Measurements from ENCODE around the gene CD79B.
A peak's percentile ranks its signal among the peaks of the same experiment; 100 is the strongest.
"Not testable (repeated sequence)": the region's sequence is repeated elsewhere in the genome, so short reads cannot be mapped to it uniquely, and the experiment has no call there.

CD79B gene

DNA sequence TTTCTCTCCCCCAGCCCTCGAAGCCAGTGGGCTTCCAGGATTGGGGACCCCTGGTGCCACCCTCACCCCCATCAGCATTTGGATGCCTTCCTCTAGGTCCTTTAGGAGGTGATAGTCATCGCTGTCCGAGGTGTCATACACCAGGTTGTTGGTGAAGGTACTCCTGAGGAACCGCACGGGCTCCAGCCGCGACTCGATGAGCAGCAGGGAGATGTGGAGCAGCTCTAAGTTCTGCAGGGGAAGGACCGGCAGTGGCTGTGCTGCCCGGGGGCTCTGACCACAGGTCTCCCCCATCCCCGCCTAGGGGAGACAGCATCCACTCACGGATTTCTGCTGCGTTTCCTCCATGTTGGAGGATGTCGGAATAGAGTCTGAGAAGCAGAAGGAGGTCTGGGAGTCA lies 22.0 kb downstream of the CD79B start:
- DNase-seq (ENCODE audit: low spot score): no peak

DNA sequence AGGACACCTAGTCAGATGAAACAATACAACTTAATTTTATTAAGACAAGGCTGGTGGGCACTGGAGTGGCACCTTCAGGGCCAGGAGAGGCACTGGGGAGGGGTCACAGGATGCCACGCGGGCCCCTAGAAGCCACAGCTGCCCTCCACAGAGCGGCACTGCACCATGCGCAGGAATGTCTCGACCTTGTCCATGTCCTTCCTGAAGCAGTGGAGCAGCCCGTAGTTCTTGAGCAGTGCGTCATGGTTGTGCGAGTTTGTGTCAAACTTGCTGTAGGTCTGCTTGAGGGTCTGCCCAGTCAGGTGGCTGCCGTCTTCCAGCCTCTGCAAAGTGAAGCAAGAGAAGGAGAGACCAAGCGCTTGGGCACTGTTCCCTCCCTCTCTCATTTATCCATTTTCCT lies 22.5 kb downstream of the CD79B start:
- DNase-seq (ENCODE audit: low spot score): not testable (repeated sequence)

DNA sequence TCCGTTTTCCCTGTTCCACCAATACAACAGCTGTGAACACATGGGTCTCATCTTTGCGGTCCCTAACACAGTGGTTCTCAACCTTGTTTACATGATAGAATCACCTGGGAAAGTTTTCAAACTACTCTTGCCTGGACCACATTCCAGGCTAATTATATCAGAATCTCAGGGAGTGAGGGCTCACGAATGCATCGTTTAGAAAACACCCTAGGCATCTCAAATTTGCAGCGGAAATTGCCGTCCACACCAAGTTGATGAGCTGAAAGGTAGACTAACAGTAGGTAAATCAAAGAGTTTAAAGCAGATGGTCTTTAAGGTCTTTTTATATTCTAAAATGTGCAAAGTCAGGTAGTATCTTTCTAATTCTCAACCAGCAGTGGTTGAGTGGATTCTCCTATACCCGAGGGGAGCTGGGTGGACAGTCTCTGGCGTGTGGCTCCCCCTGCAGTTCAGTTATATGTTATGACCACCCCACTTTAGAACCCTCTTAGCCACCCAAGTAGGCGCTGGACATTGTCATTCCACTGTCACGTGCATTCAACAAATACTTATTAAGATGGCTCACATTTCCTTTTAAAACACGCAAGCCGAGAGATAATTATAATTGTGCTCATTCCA lies 24.9 kb downstream of the CD79B start:
- not testable (repeated sequence) for DNase-seq (ENCODE audit: low spot score)

DNA sequence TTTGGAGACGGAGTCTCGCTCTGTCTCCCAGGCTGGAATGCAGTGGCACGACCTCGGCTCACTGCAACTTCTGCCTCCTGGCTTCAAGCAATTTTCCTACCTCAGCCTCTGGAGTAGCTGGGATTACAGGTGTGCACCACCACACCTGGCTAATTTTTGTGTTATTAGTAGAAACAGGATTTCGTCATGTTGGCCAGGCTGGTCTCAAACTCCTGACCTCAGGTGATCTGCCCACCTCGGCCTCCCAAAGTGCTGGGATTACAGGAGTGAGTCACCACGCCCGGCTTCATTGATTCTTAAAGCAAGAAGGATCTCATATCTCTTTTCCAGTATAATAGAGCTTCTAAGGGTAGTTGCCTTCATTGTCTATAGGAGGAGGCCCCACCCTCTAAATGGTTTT lies 27.3 kb downstream of the CD79B start:
- not testable (repeated sequence) for DNase-seq (ENCODE audit: low spot score)

DNA sequence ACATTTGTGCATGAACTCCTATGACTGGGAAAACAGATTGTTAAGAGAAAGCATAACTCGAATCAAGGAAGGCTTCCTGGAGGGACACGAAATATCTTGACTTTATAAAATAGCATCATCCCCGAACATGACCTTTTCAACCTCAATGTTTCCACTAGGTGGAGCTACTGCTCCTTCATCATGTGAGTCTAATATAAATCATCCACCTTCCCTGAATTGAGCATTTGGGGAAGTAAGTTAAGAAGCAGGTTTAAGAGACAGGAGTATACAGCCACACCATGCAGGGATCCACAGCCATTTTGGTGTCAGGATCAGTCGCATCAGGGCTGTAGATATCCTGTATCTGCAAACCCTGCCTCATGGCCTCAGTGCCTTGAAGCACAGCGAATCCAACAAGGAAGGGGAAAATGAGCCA lies 28.3 kb downstream of the CD79B start:
- DNase-seq (ENCODE audit: low spot score): not testable (repeated sequence)

DNA sequence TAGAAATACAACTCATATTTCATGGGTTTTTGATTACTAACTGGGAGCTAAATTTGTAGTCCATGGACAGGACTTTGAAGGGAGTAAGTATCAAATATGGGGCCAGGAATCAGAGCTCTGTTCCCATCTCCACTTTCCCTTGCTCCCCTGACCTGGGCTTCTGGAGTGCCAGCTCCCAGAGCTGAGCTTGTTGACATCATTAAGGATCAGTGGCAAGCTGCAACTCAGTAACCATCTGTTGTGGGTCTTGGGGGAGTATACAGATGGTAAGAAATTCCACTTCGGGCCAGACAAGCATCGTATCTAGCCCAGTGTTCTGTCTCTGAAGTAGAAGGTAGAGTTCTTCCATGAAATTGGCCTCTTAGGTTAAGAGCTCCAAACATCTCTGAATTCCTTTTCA lies 30.2 kb downstream of the CD79B start:
- not testable (repeated sequence) for DNase-seq (ENCODE audit: low spot score)

DNA sequence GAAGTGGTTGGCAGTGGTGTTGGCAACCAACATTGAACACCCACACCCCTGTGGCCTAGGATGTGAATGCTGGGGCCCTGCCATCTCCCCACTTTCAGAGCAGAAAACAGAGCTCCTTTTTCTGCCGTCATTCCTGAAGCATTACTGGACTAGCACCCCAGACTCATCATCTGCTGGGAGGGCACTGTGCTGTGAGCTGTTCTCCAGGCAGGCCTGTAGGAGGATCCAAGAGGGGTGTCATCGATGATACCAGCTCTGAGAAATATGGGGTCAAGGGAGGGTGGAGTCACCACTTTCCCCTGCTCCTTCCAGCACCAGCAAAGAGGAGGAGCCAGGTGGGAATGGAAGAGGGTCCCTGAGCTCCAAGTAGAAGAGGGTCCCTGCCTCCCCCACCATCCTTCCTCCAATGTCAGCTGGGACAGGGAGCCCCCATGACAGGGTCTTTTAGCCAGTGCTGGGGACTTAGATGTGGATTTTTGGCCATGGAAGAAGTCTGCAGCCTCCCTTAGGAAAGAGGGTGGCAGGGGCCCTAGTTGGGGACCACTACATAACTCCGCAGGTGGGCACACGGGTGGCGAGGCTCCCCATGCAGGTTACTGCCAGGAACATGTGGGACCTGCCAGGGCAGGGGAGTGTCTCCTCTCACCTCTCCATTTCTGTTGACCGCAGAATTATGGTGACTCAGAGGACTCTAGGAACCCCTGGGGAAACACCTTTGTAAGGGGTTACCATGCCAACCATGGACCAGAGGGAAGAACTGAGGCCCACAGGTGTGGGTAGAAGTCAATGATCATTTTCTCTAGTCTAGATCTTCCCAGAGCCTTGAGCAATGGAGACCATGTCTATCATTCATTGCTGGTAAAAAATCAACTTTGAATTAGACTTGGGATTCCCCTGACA lies 33.0 kb downstream of the CD79B start:
- not testable (repeated sequence) for DNase-seq (ENCODE audit: low spot score)

DNA sequence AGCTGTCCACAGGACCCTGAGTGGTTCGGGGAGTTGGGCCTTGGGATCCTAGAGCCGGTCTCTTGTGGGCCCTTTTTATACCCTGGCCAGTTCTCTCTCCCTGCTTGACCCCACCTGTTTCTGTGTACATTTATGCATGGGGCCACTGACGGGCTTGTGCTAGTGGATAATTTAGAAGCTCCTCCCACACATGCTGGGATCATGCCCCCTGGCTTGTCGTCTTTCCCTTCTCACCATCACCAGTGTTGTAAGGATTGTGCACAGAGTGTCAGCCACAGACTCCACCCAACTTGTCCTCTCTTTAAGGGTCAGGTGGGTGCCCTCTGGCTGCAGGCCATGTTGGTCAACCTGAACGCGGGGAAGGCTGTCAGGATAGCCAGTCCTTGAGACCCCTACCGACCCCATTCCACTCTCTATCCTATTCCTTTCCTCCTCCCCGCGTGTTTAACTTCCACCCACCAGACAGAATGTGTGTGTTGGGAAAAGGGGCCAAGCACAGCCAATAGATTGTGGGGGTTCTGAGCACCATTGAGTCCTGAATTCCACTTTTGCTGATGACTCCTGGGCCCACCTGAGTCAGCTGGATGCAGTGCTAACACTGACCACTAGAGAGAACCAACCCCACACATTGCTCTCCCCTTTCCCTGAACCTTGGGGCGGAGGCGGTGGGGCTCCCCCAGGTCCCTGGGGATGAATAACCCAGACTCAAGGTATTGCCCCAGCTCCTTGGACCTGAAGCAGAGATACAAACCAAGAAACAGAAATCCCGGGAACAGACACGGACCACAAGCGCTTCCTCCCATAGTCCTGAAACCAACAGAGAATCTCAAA lies 35.4 kb downstream of the CD79B start, which contains the start of gene CSH1:
CSH1 (minus strand) TSS at position 51 of the 831 bp plus-strand sequence. CDS start 63 bp downstream, outside the sequence.
- DNase-seq (ENCODE audit: low spot score): not testable (repeated sequence)

DNA sequence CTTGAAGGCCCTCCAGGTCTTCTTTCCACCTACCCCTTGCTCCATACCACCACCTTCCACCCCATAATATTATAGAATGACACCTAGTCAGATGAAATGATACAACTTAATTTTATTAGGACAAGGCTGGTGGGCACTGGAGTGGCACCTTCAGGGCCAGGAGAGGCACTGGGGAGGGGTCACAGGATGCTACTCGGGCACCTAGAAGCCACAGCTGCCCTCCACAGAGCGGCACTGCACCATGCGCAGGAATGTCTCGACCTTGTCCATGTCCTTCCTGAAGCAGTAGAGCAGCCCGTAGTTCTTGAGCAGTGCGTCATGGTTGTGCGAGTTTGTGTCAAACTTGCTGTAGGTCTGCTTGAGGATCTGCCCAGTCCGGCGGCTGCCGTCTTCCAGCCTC lies 37.3 kb downstream of the CD79B start:
- DNase-seq (ENCODE audit: low spot score): not testable (repeated sequence)

DNA sequence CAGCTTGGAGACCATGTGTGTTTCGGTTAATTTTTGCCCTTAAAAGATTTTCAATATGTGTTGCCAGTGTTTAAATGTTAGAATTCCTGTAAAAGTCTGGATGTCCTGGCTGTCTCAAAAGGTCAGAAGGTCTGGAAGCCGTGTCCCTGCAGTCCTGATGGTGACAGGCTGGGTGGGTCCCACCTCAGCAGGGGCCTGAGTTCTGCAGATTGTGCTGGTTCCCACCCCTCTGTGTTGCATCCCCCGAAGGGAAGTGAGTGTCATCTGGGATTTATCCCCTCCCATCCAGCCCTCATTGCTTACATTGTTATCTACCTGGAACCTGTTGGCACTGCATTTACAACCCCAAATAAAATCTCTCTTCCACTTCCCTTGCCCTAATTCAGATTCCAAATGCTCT lies 38.1 kb downstream of the CD79B start:
- not testable (repeated sequence) for DNase-seq (ENCODE audit: low spot score)

DNA sequence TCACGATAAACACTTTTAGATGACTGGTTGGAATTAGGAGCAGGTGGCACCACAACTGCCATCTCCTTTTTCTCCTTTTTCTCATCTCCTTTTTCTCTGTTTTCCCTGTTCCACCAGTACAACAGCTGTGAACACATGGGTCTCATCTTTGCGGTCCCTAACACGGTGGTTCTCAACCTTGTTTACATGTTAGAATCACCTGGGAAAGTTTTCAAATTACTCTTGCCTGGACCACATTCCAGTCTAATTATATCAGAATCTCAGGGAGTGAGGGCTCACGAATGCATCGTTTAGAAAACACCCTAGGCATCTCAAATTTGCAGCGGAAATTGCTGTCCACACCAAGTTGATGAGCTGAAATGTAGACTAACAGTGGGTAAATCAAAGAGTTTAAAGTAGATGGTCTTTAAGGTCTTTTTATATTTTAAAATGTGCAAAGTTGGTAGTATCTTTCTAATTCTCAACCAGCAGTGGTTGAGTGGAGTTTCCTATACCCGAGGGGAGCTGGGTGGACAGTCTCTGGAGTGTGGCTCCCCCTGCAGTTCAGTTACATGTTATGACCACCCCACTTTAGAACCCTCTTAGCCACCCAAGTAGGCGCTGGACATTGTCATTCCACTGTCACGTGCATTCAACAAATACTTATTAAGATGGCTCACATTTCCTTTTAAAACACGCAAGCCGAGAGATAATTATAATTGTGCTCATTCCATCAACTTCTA lies 39.7 kb downstream of the CD79B start:
- not testable (repeated sequence) for DNase-seq (ENCODE audit: low spot score)

DNA sequence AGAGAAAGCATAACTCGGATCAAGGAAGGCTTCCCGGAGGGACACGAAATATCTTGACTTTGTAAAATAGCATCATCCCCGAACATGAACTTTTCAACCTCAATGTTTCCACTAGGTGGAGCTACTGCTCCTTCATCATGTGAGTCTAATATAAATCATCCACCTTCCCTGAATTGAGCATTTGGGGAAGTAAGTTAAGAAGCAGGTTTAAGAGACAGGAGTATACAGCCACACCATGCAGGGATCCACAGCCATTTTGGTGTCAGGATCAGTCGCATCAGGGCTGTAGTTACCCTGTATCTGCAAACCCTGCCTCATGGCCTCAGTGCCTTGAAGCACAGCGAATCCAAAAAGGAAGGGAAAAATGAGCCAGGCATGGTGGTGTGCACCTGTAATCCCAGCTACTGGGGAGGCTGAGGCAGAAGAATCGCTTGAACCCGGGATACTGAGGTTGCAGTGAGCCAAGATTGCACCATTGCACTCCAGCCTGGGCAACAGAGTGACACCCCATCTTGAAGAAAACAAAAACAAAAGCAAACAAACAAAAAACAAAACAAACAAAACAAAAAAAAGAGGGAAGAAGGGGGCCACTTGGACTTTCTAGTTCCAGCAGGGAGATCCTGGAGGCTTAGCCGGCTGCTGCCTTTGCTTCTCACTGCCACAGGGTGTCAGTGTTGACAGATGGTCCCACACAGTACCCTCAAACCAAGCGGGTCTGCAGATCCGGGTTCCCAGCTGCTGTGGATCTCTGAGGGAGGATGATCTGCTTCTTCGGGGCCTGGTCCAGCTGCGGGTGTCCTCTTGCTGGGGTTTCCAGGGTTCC lies 42.9 kb downstream of the CD79B start:
- DNase-seq (ENCODE audit: low spot score): not testable (repeated sequence)

DNA sequence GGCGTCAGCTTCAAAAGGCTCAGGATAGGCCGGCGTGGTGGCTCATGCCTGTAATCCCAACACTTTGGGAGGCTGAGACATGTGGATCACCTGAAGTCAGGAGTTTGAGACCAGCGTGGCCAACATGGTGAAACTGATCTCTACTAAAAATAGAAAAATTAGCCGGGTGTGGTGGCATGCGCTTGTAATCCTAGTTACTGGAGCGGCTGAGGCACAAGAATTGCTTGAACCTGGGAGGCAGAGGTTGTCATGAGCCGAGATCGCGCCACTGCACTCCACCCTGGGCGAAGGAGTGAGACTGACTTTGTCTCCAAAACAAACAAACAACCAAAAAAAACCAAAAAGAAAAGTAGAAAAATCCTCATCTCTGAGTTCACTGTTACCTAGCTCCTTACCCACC lies 47.0 kb downstream of the CD79B start:
- DNase-seq (ENCODE audit: low spot score): not testable (repeated sequence)

DNA sequence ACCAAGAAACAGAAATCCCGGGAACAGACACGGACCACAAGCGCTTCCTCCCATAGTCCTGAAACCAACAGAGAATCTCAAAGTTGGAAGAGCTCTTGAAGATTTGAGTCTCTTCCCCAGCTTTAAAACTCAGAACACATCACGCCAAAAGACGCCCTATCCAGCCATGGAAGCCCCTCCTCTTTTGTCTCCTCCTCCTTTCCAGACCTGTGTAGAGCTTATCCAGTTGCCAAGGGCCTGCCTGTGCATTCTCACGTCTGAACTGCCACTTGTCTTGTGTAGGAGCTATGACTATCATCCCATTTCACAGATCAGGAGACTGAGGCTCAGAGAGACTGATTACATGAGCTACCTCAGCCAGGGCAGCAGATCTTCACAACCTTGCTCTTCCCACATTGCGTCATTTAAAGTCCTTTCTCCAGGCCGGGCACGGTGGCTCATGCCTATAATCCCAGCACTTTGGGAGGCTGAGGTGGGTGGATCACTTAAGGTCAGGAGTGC lies 49.5 kb downstream of the CD79B start:
- not testable (repeated sequence) for DNase-seq (ENCODE audit: low spot score)

DNA sequence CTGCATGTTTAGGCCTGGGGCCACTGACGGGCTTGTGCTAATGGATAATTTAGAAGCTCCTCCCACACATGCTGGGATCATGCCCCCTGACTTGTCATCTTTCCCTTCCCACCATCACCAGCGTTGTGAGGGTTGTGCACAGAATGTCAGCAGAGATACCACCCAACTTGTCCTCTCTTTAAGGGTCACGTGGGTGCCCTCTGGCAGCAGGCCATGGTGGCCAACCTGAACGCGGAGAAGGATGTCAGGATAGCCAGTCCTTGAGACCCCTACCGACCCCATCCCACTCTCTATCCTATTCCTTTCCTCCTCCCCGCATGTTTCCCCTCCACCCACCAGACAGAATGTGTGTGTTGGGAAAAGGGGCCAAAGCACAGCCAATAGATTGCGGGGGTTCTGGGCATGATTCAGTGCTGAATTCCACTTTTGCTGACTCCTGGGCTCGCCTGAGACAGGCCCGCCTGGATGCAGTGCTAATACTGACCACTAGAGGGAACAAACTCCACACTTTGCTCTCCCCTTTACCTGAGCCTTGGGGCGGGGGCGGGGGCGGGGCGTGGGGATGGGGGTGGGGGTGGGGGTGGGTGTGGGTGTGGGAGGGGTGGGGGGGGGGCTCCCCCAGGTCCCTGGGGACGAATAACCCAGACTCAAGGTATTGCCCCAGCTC lies 50.1 kb downstream of the CD79B start, which contains the start of gene GH2:
GH2 (minus strand) TSS at position 10 of the 667 bp plus-strand sequence. CDS start 143 bp downstream, outside the sequence.
- peak; percentile 70 for DNase-seq (ENCODE audit: low spot score)

DNA sequence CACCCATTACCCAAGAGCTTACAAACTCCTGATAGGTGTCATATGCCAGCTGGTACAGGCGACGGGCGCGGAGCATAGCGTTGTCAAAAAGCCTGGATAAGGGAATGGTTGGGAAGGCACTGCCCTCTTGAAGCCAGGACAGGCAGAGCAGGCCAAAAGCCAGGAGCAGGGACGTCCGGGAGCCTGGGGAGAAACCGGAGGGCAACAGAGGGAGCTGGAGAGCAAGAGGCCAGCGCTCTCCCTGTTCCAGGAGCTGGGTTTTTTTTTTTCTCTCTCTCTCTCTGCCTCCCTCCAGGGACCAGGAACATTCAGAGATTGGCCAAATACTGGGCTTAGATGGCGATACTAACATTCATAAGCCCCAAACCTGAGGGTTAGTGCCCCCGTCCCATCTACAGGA lies 50.8 kb downstream of the CD79B start:
- DNase-seq (ENCODE audit: low spot score): not testable (repeated sequence)

DNA sequence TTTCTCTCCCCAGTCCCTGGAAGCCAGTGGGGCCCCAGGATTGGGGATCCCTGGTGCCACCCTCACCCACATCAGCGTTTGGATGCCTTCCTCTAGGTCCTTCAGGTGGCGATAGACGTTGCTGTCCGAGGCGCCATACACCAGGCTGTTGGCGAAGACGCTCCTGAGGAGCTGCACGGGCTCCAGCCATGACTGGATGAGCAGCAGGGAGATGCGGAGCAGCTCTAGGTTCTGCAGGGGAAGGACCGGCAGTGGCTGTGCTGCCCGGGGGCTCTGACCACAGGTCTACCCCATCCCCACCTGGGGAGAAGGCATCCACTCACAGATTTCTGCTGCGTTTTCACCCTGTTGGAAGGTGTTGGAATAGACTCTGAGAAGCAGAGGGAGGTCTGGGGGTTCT lies 51.4 kb downstream of the CD79B start:
- DNase-seq (ENCODE audit: low spot score): no peak

Data from AG08395 (cell line).